ENCODE data around the gene RTEL1.

Gene RTEL1

DNA sequence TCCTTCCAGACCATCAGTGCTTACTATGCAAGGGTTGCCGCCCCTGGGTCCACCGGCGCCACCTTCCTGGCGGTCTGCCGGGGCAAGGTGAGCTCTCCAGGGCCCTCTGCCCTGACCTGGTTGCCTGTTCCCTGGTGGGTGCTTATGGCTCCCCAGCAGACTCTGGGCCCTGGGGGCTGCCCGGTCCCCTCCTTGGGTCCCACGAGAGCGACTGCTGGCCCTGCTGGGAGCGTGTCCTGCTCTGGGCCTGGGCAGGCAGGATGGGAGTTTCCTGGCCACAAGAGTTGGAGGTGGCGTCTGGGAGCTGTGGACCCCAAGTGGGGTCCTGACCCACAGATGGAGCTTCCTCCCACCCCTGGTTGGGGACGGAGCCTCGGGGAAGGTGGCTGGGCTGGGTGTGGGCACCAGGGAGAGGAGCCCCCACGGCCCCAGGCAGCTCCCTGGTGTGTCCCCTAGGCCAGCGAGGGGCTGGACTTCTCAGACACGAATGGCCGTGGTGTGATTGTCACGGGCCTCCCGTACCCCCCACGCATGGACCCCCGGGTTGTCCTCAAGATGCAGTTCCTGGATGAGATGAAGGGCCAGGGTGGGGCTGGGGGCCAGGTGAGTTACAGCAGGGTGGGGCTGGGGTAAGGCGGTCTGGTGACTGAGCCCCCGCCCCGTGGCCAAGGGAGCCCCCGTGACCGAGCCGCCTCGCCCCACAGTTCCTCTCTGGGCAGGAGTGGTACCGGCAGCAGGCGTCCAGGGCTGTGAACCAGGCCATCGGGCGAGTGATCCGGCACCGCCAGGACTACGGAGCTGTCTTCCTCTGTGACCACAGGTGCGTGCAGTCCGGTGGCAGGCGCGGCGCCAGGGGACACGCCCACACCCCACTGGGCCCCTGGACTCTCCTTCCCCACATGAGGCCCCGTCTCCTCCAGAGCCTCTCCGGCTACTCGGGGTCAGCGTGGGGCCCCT is 31.2 kb downstream of the RTEL1 start:
- Histone ChIP-seq H3K9me2 (ENCODE audit: low read depth, low read length) (no peaks in the 10 kb centered on the region), H3F3A (ENCODE audit: insufficient read depth, low read length) (no peaks in the 10 kb centered on the region), H3K4me3 (ENCODE audit: low read depth, low read length, poor library complexity, severe bottlenecking) (no peak overlapping the region), H2AFZ (ENCODE audit: low read length) (no peak overlapping the region), H4K20me1 (ENCODE audit: insufficient read depth, low read length) (no peaks in the 10 kb centered on the region), H3K79me2 (ENCODE audit: insufficient read depth, low read length) (no peaks in the 10 kb centered on the region), H3K4me2 (ENCODE audit: low read length) (no peak overlapping the region), H3K9me3 (ENCODE audit: low read length) (no peaks in the 10 kb centered on the region), H3K36me3 (ENCODE audit: insufficient read depth, low read length) (no peaks in the 10 kb centered on the region), H3K4me1 (ENCODE audit: insufficient read depth, low read length, severe bottlenecking) (no peaks in the 10 kb centered on the region), H3K27ac (ENCODE audit: low read depth, low read length, poor library complexity, severe bottlenecking) (no peak overlapping the region), H3K9ac (ENCODE audit: low read length) (no peak overlapping the region), H3K27me3 (ENCODE audit: insufficient read depth, low read length) (no peaks in the 10 kb centered on the region; the same call in 1 of the 2 replicates)
- TF ChIP-seq, protein P1, sequence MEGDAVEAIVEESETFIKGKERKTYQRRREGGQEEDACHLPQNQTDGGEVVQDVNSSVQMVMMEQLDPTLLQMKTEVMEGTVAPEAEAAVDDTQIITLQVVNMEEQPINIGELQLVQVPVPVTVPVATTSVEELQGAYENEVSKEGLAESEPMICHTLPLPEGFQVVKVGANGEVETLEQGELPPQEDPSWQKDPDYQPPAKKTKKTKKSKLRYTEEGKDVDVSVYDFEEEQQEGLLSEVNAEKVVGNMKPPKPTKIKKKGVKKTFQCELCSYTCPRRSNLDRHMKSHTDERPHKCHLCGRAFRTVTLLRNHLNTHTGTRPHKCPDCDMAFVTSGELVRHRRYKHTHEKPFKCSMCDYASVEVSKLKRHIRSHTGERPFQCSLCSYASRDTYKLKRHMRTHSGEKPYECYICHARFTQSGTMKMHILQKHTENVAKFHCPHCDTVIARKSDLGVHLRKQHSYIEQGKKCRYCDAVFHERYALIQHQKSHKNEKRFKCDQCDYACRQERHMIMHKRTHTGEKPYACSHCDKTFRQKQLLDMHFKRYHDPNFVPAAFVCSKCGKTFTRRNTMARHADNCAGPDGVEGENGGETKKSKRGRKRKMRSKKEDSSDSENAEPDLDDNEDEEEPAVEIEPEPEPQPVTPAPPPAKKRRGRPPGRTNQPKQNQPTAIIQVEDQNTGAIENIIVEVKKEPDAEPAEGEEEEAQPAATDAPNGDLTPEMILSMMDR (IDR thresholded peaks at IDR 0.05; ENCODE audit: low read length), result no peak
- TF ChIP-seq EZH2 (IDR thresholded peaks at IDR 0.05; ENCODE audit: borderline replicate concordance, low read length), result no peak

DNA sequence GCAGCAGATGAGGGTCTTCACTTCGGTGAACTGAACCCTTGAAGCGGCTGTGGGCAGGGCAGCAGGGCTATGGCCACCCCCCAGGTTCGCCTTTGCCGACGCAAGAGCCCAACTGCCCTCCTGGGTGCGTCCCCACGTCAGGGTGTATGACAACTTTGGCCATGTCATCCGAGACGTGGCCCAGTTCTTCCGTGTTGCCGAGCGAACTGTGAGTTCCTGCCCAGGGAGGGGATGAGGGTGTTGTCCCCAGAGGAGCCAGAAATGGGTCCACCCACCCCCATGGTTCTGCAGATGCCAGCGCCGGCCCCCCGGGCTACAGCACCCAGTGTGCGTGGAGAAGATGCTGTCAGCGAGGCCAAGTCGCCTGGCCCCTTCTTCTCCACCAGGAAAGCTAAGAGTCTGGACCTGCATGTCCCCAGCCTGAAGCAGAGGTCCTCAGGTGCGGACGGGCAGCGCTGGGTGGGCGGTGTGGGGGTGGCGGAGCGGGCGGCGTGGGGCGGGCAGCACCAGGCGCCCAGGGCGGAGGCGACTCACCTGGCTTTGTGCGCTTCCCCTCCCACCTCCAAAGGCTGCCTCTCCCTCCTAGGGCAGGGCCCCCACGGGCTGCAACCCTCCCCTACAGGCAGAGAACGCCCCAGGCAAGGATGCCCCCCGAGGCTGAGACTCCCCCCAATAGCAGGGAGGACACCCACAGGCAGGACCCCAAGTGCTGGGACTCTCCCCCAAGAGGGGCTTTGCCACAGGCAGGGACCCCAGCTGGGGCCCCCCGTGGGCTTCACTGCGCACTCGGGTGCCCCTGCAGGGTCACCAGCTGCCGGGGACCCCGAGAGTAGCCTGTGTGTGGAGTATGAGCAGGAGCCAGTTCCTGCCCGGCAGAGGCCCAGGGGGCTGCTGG is 32.1 kb downstream of the RTEL1 start:
- H3K9ac ChIP-seq (ENCODE audit: low read length), result no peak overlapping the region
- no peaks in the 10 kb centered on the region for H3K4me1 ChIP-seq (ENCODE audit: insufficient read depth, low read length, severe bottlenecking)
- H3K27ac ChIP-seq (ENCODE audit: low read depth, low read length, poor library complexity, severe bottlenecking), result no peak overlapping the region
- H3K9me3 ChIP-seq (ENCODE audit: low read length), result no peaks in the 10 kb centered on the region
- H3K4me3 ChIP-seq (ENCODE audit: low read depth, low read length, poor library complexity, severe bottlenecking), result no peak overlapping the region
- H2AFZ ChIP-seq (ENCODE audit: low read length), result no peak overlapping the region
- H3K4me2 ChIP-seq (ENCODE audit: low read length), result no peak overlapping the region
- no peaks in the 10 kb centered on the region for H3K36me3 ChIP-seq (ENCODE audit: insufficient read depth, low read length)
- no peaks in the 10 kb centered on the region for H3K9me2 ChIP-seq (ENCODE audit: low read depth, low read length)
- no peak for TF ChIP-seq EZH2 (IDR thresholded peaks at IDR 0.05; ENCODE audit: borderline replicate concordance, low read length)
- TF ChIP-seq, protein P1 (IDR thresholded peaks at IDR 0.05; ENCODE audit: low read length), result no peak
- H3K27me3 ChIP-seq (ENCODE audit: insufficient read depth, low read length), result no peaks in the 10 kb centered on the region; the same call in 1 of the 2 replicates
- H4K20me1 ChIP-seq (ENCODE audit: insufficient read depth, low read length), result no peaks in the 10 kb centered on the region
- no peaks in the 10 kb centered on the region for H3K79me2 ChIP-seq (ENCODE audit: insufficient read depth, low read length)
- H3F3A ChIP-seq (ENCODE audit: insufficient read depth, low read length), result no peaks in the 10 kb centered on the region

DNA sequence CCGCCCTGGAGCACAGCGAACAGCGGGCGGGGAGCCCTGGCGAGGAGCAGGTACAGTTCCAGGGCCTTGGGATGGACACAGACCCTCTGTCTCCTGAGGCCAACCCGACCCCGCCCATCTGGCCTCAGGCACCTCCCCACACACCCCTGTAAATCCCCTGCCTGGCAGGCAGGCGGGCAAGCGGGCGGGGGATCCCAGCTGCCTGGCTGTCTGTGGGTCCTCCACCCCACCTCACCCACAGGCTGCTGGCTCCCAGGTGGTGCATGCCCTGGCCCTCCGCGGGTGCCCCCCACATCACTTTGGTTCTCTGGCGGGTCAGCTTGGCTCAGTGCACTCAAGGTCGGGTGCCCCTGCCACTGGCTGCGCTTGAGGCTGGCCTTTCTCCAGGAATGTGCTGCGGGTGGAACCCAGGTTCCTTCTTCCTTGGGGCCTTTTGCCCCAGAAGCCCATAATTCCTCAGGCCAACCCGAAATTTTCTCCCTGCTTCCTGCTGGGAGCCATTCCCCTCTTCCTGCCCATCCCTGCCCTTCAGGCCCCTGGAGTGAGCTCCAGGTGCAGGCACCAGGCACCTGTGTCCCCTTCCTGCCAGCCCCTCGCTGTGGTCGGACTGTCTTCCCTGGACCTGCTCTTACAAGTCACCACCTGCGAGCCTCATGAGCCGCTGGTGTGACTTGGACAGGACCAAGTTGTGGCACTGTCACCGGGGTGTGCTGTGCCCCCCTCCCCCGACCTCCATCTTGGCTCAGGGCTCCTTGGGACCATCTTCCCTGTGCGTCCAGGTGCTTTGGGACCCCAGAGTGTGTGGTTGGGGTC is 33.0 kb downstream of the RTEL1 start:
- no peaks in the 10 kb centered on the region for H4K20me1 ChIP-seq (ENCODE audit: insufficient read depth, low read length)
- no peaks in the 10 kb centered on the region for H3K4me1 ChIP-seq (ENCODE audit: insufficient read depth, low read length, severe bottlenecking)
- no peaks in the 10 kb centered on the region for H3K79me2 ChIP-seq (ENCODE audit: insufficient read depth, low read length)
- no peak overlapping the region for H3K9ac ChIP-seq (ENCODE audit: low read length)
- H3K9me2 ChIP-seq (ENCODE audit: low read depth, low read length), result no peaks in the 10 kb centered on the region
- no peaks in the 10 kb centered on the region for H3F3A ChIP-seq (ENCODE audit: insufficient read depth, low read length)
- no peak overlapping the region for H3K4me3 ChIP-seq (ENCODE audit: low read depth, low read length, poor library complexity, severe bottlenecking)
- no peak overlapping the region for H2AFZ ChIP-seq (ENCODE audit: low read length)
- no peaks in the 10 kb centered on the region for H3K36me3 ChIP-seq (ENCODE audit: insufficient read depth, low read length)
- H3K27me3 ChIP-seq (ENCODE audit: insufficient read depth, low read length), result no peaks in the 10 kb centered on the region; the same call in 1 of the 2 replicates
- no peak overlapping the region for H3K4me2 ChIP-seq (ENCODE audit: low read length)
- no peaks in the 10 kb centered on the region for H3K9me3 ChIP-seq (ENCODE audit: low read length)
- TF ChIP-seq EZH2 (IDR thresholded peaks at IDR 0.05; ENCODE audit: borderline replicate concordance, low read length), result no peak
- TF ChIP-seq, protein P1 (IDR thresholded peaks at IDR 0.05; ENCODE audit: low read length), result no peak
- no peak overlapping the region for H3K27ac ChIP-seq (ENCODE audit: low read depth, low read length, poor library complexity, severe bottlenecking)
